EH (cell line): ENCODE data around the gene DMRTB1.
A peak's percentile ranks its signal among the peaks of the same experiment; 100 is the strongest.

ENCODE experiments used
- DNase-seq: peaks from one replicate; pipeline ENCODE4 v3.0.0-alpha.2; 2015; ENCODE audit warnings: low read depth

The DMRTB1 gene

GRCh38 chr1:53508991-53509666 is 49.9 kb downstream of the DMRTB1 start:
- DNase-seq, result peak; percentile 53

GRCh38 chr1:53509775-53510174 is 50.6 kb downstream of the DMRTB1 start:
- no peak for DNase-seq

GRCh38 chr1:53510215-53510614 is 51.0 kb downstream of the DMRTB1 start:
- DNase-seq, result no peak

- DNase-seq, result peak; percentile 54
Measured at GRCh38 chr1:53511323-53511932, 52.2 kb downstream of the DMRTB1 start.

GRCh38 chr1:53511933-53512806 is 53.0 kb downstream of the DMRTB1 start:
- peak; percentile 99 for DNase-seq

- peak; percentile 31 for DNase-seq
Measured at GRCh38 chr1:53512807-53513755, 53.9 kb downstream of the DMRTB1 start.

- no peak for DNase-seq
Measured at GRCh38 chr1:53513846-53514245, 54.6 kb downstream of the DMRTB1 start.

- no peak for DNase-seq
Measured at GRCh38 chr1:53514436-53514835, 55.2 kb downstream of the DMRTB1 start.

- no peak for DNase-seq
Measured at GRCh38 chr1:53516181-53516580, 57.0 kb downstream of the DMRTB1 start.
